HepG2 (cell line): ENCODE measurements around the gene ZNF264. TPM values are rescaled to one million over a fixed set of nuclear protein-coding genes. Genes with fewer than 3 reads are reported as not detected.

Experiments used
- CAMTA2 ChIP-seq: sonication (generic); formaldehyde crosslinking; IDR thresholded peaks from 2 replicates; pipeline ENCODE4 v1.4.0; 2020; ENCODE audit warnings: mild to moderate bottlenecking, missing genetic modification reagents, borderline replicate concordance
- E2F1 ChIP-seq: sonication (generic); formaldehyde crosslinking; IDR thresholded peaks from 2 replicates; pipeline ENCODE4 v1.5.0; 2020; ENCODE audit warnings: missing genetic modification reagents
- HNF1B ChIP-seq: sonication (generic); formaldehyde crosslinking; IDR thresholded peaks from 2 replicates; pipeline ENCODE4 v1.5.1; 2020; ENCODE audit warnings: mild to moderate bottlenecking, moderate library complexity, missing genetic modification reagents
- HNF4A ChIP-seq: sonication (generic); formaldehyde crosslinking; IDR thresholded peaks from 2 replicates; pipeline ENCODE4 v1.4.0; 2020; ENCODE audit warnings: missing genetic modification reagents
- HOXA9 ChIP-seq: sonication (generic); formaldehyde crosslinking; IDR thresholded peaks from 2 replicates; pipeline ENCODE4 v1.8.1; 2022; ENCODE audit warnings: missing genetic modification reagents, mild to moderate bottlenecking, moderate library complexity, borderline replicate concordance
- KMT2A ChIP-seq: sonication (generic); formaldehyde crosslinking; IDR thresholded peaks from 2 replicates; pipeline ENCODE4 v1.4.0; 2020; ENCODE audit warnings: missing genetic modification reagents
- MAX ChIP-seq: IDR thresholded peaks from 2 replicates; pipeline ENCODE4 v1.6.1; 2012; ENCODE audit warnings: inconsistent platforms
- NCOR1 ChIP-seq: fragments of 200-600 bp; sonication (generic); IDR thresholded peaks from 2 replicates; pipeline ENCODE4 v1.7.0; 2017; ENCODE audit warnings: antibody characterized with exemption, low read length, borderline replicate concordance
- NFYC ChIP-seq: IDR thresholded peaks from 2 replicates; pipeline ENCODE4 v1.6.1; 2016; ENCODE audit warnings: missing genetic modification reagents, missing compliant biosample characterization
- RFXAP ChIP-seq: sonication (generic); formaldehyde crosslinking; IDR thresholded peaks from 2 replicates; pipeline ENCODE4 v1.4.0; 2020; ENCODE audit warnings: missing genetic modification reagents, borderline replicate concordance
- TAF15 ChIP-seq: fragments of 200-400 bp; formaldehyde crosslinking; IDR thresholded peaks from one replicate; pipeline ENCODE4 v1.6.1; 2018; ENCODE audit warnings: mild to moderate bottlenecking, low read depth, low read length; ENCODE audit not compliant: poor library complexity, severe bottlenecking
- TBP ChIP-seq: sonication (generic); formaldehyde crosslinking; IDR thresholded peaks from 2 replicates; pipeline ENCODE4 v1.5.0; 2020; ENCODE audit warnings: missing genetic modification reagents
- TGIF2 ChIP-seq: IDR thresholded peaks from 2 replicates; pipeline ENCODE4 v1.6.1; 2016; ENCODE audit warnings: control low read depth, missing compliant biosample characterization
- YEATS2 ChIP-seq: sonication (generic); formaldehyde crosslinking; IDR thresholded peaks from 2 replicates; pipeline ENCODE4 v1.4.0; 2020; ENCODE audit warnings: missing genetic modification reagents, borderline replicate concordance
- ZBTB20 ChIP-seq: sonication (generic); formaldehyde crosslinking; IDR thresholded peaks from 2 replicates; pipeline ENCODE4 v1.8.1; 2023; ENCODE audit warnings: missing genetic modification reagents, low read depth, mild to moderate bottlenecking, borderline replicate concordance
- ZNF276 ChIP-seq: sonication (generic); formaldehyde crosslinking; IDR thresholded peaks from 2 replicates; pipeline ENCODE4 v1.4.0; 2020; ENCODE audit warnings: mild to moderate bottlenecking, low read depth, missing genetic modification reagents
- ZNF576 ChIP-seq: sonication (generic); formaldehyde crosslinking; IDR thresholded peaks from 2 replicates; pipeline ENCODE4 v1.4.0; 2020; ENCODE audit warnings: mild to moderate bottlenecking, missing genetic modification reagents
- ZNF678 ChIP-seq: sonication (generic); formaldehyde crosslinking; IDR thresholded peaks from 2 replicates; pipeline ENCODE4 v1.4.0; 2020; ENCODE audit warnings: mild to moderate bottlenecking, missing genetic modification reagents
- ZNF746 ChIP-seq: sonication (generic); formaldehyde crosslinking; IDR thresholded peaks from 2 replicates; pipeline ENCODE4 v1.8.0; 2022; ENCODE audit warnings: mild to moderate bottlenecking, missing genetic modification reagents
- polyA plus RNA-seq, 8 experiments: library from polyadenylated mRNA; depleted of rRNA in 3 of 8; stranded (reverse) in 7 of 8; unstranded in 1 of 8; fragments of >200 nt; fragmentation: Illumina TruSeq in 4 of 8; extraction: Trizol in 4 of 8; gene quantifications; 2 replicates each; pipeline versions ENCODE4 v1.2.1 to v1.2.3, GENCODE V29; 2011 to 2016; ENCODE audit warnings: low read depth in 4 of 8, missing spikeins in 1 of 8, mixed read lengths in 1 of 8; ENCODE audit not compliant: insufficient read depth in 1 of 8
- total RNA-seq, 5 experiments: library from RNA; depleted of rRNA; stranded (reverse); fragments of >200 nt; fragmentation: Illumina TruSeq; extraction: Trizol; gene quantifications; 2 replicates each; pipeline ENCODE4 v1.2.3, GENCODE V29; 2016; ENCODE audit warnings: low read depth in 1 of 5
- TF ChIP-seq, protein P1 (sequence below): sonication (generic); formaldehyde crosslinking; IDR thresholded peaks from 2 replicates; pipeline ENCODE4 v1.5.1; 2020; ENCODE audit warnings: mild to moderate bottlenecking, missing genetic modification reagents, moderate library complexity
- TF ChIP-seq, protein P2 (sequence below): sonication (generic); formaldehyde crosslinking; IDR thresholded peaks from 2 replicates; pipeline ENCODE4 v1.5.0; 2020; ENCODE audit warnings: mild to moderate bottlenecking, low read depth, missing genetic modification reagents, borderline replicate concordance
- TF ChIP-seq, protein P3 (sequence below): sonication (generic); formaldehyde crosslinking; IDR thresholded peaks from 2 replicates; pipeline ENCODE4 v1.5.0; 2020; ENCODE audit warnings: missing genetic modification reagents, mild to moderate bottlenecking, borderline replicate concordance

ZNF264 gene
- total and polyA plus RNA-seq, 2 of the 13 experiments (the other 11 are each of a cell fraction or from before 2014, with no cell fraction given) = 3.5 to 17.6 TPM

DNA sequence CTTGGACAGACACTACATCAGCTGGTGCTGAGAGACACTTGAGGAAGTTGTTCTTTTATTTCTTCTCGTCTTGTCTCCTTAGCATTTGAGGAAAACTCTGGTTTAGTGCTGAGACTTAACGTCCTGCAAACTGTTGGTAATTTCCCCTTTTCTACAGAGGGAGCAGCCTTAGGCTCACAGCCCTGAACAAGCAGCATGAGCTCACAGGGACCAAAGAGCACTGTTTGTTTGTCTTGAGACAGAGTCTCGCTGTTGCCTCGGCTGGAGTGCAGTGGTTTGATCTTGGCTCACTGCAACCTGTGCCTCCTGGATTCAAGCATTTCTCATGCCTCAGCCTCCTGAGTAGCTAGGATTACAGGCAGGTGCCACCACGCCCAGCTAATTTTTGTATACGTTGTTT, 54.7 kb downstream of the ZNF264 start (continued):
- no peak for TF ChIP-seq ZNF746 (CRISPR knock-in tag)
- TF ChIP-seq KMT2A (CRISPR knock-in tag) = peak; percentile 67; the same call in 1 of the 2 replicates
- TF ChIP-seq TAF15 = no peak
- no peak for TF ChIP-seq TBP (CRISPR knock-in tag)
- TF ChIP-seq NFYC = no peak
- peak; percentile 19; the same call in 1 of the 2 replicates for TF ChIP-seq MAX
- TF ChIP-seq, protein P1, sequence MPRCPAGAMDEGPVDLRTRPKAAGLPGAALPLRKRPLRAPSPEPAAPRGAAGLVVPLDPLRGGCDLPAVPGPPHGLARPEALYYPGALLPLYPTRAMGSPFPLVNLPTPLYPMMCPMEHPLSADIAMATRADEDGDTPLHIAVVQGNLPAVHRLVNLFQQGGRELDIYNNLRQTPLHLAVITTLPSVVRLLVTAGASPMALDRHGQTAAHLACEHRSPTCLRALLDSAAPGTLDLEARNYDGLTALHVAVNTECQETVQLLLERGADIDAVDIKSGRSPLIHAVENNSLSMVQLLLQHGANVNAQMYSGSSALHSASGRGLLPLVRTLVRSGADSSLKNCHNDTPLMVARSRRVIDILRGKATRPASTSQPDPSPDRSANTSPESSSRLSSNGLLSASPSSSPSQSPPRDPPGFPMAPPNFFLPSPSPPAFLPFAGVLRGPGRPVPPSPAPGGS (CRISPR knock-in tag) = no peak
- no peak for TF ChIP-seq ZNF576 (CRISPR knock-in tag)
- no peak for TF ChIP-seq E2F1 (CRISPR knock-in tag)
- no peak for TF ChIP-seq HOXA9 (CRISPR knock-in tag)
- TF ChIP-seq, protein P2, sequence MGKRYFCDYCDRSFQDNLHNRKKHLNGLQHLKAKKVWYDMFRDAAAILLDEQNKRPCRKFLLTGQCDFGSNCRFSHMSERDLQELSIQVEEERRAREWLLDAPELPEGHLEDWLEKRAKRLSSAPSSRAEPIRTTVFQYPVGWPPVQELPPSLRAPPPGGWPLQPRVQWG (CRISPR knock-in tag) = no peak
- TF ChIP-seq, protein P3, sequence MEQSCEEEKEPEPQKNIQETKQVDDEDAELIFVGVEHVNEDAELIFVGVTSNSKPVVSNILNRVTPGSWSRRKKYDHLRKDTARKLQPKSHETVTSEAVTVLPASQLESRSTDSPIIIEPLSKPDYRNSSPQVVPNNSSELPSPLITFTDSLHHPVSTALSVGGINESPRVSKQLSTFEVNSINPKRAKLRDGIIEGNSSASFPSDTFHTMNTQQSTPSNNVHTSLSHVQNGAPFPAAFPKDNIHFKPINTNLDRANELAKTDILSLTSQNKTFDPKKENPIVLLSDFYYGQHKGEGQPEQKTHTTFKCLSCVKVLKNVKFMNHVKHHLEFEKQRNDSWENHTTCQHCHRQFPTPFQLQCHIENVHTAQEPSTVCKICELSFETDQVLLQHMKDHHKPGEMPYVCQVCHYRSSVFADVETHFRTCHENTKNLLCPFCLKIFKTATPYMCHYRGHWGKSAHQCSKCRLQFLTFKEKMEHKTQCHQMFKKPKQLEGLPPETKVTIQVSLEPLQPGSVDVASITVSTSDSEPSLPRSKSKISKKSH (CRISPR knock-in tag) = no peak
- no peak for TF ChIP-seq CAMTA2 (CRISPR knock-in tag)
- no peak for TF ChIP-seq ZNF678 (CRISPR knock-in tag)
- TF ChIP-seq ZNF276 (CRISPR knock-in tag) = no peak
- TF ChIP-seq HNF4A (CRISPR knock-in tag) = peak; percentile 93
- no peak for TF ChIP-seq NCOR1
- TF ChIP-seq ZBTB20 (CRISPR knock-in tag) = no peak
- TF ChIP-seq HNF1B = peak; percentile 40; the same call in 1 of the 2 replicates
- no peak for TF ChIP-seq TGIF2 (CRISPR knock-in tag)
- no peak for TF ChIP-seq RFXAP
- no peak for TF ChIP-seq YEATS2
